Neural crest cell (in vitro differentiated cells): ENCODE data around the gene TTLL5. TPM values are rescaled to one million over a fixed set of nuclear protein-coding genes. Genes with fewer than 3 reads are reported as not detected.
"Not testable (repeated sequence)": the region's sequence is repeated elsewhere in the genome, so short reads cannot be mapped to it uniquely, and the experiment has no call there.

ENCODE experiments used
- DNase-seq: peaks from one replicate; pipeline ENCODE4 v3.0.0; 2021; ENCODE audit warnings: low read depth, mixed read lengths, low spot score
- H3K27ac Mint-ChIP-seq: one replicate; pipeline ENCODE4 v1.8.0; 2021; ENCODE audit warnings: mild to moderate bottlenecking, mixed read lengths; ENCODE audit not compliant: unreplicated experiment
- H3K27me3 Mint-ChIP-seq: 2 replicates; pipeline ENCODE4 v1.8.0; 2021; ENCODE audit warnings: low read depth, mild to moderate bottlenecking, mixed read lengths
- H3K36me3 Mint-ChIP-seq: 2 replicates; pipeline ENCODE4 v1.8.0; 2021; ENCODE audit warnings: low read depth, mild to moderate bottlenecking, mixed read lengths
- H3K4me1 Mint-ChIP-seq: 2 replicates; pipeline ENCODE4 v1.8.0; 2021; ENCODE audit warnings: mixed read lengths
- H3K4me3 Mint-ChIP-seq: one replicate; pipeline ENCODE4 v1.8.0; 2021; ENCODE audit warnings: mild to moderate bottlenecking, mixed read lengths
- H3K9me3 Mint-ChIP-seq: 2 replicates; pipeline ENCODE4 v1.8.0; 2021; ENCODE audit warnings: mixed read lengths
- total RNA-seq: library from RNA; stranded (reverse); gene quantifications from 2 replicates; pipeline ENCODE4 v1.2.1, GENCODE V29; 2021
- TF ChIP-seq, protein P1 (sequence below): fragments of 200-600 bp; sonication (generic); conservative IDR thresholded peaks from 2 replicates; pipeline ENCODE4 v1.5.0; 2021; ENCODE audit warnings: antibody characterized with exemption, mild to moderate bottlenecking

The TTLL5 gene
- total RNA-seq, 1 donor from 2014 or later, result 55.7 TPM

GRCh38 chr14:75845136-75845804 is 184.2 kb downstream of the TTLL5 start:
- no peak for DNase-seq
- Mint-ChIP-seq H3K9me3 (no peaks in the 10 kb centered on the region), H3K27ac (no peak overlapping the region), H3K27me3 (no peaks in the 10 kb centered on the region), H3K4me3 (no peak overlapping the region), H3K36me3 (no peaks in the 10 kb centered on the region), H3K4me1 (peaks cover 5% of the 10 kb centered on the region)
- TF ChIP-seq, protein P1, sequence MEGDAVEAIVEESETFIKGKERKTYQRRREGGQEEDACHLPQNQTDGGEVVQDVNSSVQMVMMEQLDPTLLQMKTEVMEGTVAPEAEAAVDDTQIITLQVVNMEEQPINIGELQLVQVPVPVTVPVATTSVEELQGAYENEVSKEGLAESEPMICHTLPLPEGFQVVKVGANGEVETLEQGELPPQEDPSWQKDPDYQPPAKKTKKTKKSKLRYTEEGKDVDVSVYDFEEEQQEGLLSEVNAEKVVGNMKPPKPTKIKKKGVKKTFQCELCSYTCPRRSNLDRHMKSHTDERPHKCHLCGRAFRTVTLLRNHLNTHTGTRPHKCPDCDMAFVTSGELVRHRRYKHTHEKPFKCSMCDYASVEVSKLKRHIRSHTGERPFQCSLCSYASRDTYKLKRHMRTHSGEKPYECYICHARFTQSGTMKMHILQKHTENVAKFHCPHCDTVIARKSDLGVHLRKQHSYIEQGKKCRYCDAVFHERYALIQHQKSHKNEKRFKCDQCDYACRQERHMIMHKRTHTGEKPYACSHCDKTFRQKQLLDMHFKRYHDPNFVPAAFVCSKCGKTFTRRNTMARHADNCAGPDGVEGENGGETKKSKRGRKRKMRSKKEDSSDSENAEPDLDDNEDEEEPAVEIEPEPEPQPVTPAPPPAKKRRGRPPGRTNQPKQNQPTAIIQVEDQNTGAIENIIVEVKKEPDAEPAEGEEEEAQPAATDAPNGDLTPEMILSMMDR, result no peak

DNA sequence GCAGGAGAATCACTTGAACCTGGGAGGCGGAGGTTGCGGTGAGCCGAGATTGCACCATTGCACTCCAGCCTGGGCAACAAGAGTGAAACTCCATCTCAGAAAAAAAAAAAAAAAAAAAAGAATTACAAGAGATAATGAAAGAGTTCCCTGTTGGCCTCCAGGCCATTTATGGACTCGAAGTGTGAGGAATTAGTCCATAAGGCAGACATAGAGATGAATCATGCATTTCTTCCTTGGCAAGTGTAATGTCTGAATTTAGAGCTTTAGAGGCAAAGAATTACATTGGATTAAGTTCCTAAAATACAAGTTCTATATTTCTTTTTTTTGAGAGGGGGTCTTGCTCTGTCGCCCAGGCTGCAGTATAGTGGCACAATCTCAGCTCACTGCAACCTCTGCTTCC is 185.6 kb downstream of the TTLL5 start:
- not testable (repeated sequence) for H3K36me3 Mint-ChIP-seq, DNase-seq, H3K4me3 Mint-ChIP-seq, H3K27ac Mint-ChIP-seq, H3K27me3 Mint-ChIP-seq, H3K4me1 Mint-ChIP-seq, H3K9me3 Mint-ChIP-seq

GRCh38 chr14:75847584-75847983 is 186.5 kb downstream of the TTLL5 start:
- Mint-ChIP-seq H3K27ac (no peak overlapping the region), H3K4me3 (no peak overlapping the region), H3K27me3 (no peaks in the 10 kb centered on the region), H3K4me1 (peaks cover 5% of the 10 kb centered on the region), H3K9me3 (no peaks in the 10 kb centered on the region), H3K36me3 (no peaks in the 10 kb centered on the region)
- TF ChIP-seq, protein P1, result no peak
- no peak for DNase-seq

GRCh38 chr14:75848167-75848913 is 187.3 kb downstream of the TTLL5 start:
- TF ChIP-seq, protein P1, result no peak
- Mint-ChIP-seq H3K27ac (no peak overlapping the region), H3K4me3 (no peak overlapping the region), H3K36me3 (no peaks in the 10 kb centered on the region), H3K9me3 (no peaks in the 10 kb centered on the region), H3K27me3 (no peaks in the 10 kb centered on the region), H3K4me1 (peaks cover 10% of the 10 kb centered on the region)
- no peak for DNase-seq

DNA sequence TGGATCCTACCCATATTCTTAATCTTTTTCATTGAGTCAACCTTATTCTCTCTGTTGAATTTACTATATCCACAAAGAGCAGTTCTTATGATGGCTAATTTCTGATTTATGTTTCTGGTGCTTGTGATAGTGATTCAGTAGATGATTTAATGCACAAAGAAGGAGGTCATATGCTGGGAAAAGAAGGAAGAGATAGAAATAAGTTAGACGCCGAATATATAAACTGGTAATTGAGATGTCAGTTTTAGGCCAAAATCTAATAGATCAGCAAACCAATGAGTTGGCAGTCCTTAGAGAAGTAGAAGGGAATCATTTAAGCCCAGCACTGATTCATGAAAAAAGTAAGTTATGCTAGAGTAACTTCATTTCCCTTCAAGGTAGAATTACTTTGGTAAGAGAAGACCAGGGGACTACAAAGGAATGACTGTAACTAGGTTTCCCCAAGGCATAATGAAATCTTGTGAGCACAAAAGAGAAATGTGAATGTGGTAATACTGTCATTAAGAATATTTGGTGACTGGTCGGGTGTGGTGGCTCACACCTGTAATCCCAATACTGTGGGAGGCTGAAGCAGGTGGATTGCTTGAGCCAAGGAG is 188.4 kb downstream of the TTLL5 start:
- TF ChIP-seq, protein P1, result no peak
- Mint-ChIP-seq H3K4me1 (peaks cover 10% of the 10 kb centered on the region), H3K4me3 (no peak overlapping the region), H3K27ac (peak overlapping the region; percentile 52), H3K9me3 (no peaks in the 10 kb centered on the region), H3K36me3 (no peaks in the 10 kb centered on the region), H3K27me3 (no peaks in the 10 kb centered on the region)
- DNase-seq, result no peak

DNA sequence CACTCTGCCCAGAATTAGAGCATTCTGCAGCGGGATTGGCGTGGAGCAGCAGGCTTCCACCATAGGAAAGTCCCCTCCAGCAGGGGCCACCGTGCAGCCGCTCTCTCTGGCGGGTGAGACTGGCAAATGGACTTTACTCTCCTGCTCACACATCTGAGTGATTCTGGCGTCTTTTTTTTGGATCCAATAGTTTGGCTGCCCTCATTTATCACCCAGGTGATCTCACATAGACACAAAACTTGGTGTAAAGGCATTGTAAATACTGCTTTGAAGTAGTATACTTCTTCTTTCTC is 190.5 kb downstream of the TTLL5 start:
- DNase-seq, result no peak
- H3K4me1 Mint-ChIP-seq, result peaks cover 13% of the 10 kb centered on the region
- no peak overlapping the region for H3K27ac Mint-ChIP-seq
- no peaks in the 10 kb centered on the region for H3K9me3 Mint-ChIP-seq
- no peak overlapping the region for H3K4me3 Mint-ChIP-seq
- H3K27me3 Mint-ChIP-seq, result no peaks in the 10 kb centered on the region
- TF ChIP-seq, protein P1, result no peak
- H3K36me3 Mint-ChIP-seq, result peaks cover 7% of the 10 kb centered on the region
